Endometrial microvascular endothelial cells (primary cell): ENCODE measurements around the gene HSPB8. TPM values are rescaled to one million over a fixed set of nuclear protein-coding genes. Genes with fewer than 3 reads are reported as not detected.

Experiments used
- in situ Hi-C: cut with HindIII; loops from 2 replicates; pipeline ENCODE4 v1.10.0; 2017; ENCODE audit warnings: low sequenced_read_pairs, low pct_unique_long_range_greater_than_20kb; ENCODE audit errors: inconsistent ontology term
- total RNA-seq: library from RNA; depleted of rRNA; stranded (reverse); fragments of >200 nt; gene quantifications from one replicate; pipeline ENCODE4 v1.2.3, GENCODE V29; 2015; ENCODE audit errors: inconsistent ontology term

HSPB8 gene
- total RNA-seq, 1 donor from 2014 or later, result 14.3 TPM

DNA sequence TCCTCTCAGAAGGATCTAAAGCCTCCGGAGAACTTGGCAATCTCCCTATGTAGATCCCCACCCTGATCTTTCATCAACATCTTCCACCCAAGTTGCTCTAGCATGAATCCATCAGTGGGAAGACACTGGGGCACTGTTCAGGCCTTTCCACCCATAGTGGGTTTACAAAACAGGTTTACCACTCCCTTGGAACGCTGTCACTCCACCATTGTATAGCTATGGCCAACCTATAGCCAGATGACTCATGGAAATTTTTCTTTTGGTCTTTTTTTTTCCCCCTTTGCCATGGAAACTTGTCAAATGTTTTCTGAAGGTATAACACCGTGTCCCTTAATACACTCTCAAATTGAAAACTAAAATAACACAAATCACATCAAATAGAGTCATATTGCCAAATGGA lies 10.8 kb upstream of the HSPB8 start:
- in situ Hi-C loops, result no loop called here

DNA sequence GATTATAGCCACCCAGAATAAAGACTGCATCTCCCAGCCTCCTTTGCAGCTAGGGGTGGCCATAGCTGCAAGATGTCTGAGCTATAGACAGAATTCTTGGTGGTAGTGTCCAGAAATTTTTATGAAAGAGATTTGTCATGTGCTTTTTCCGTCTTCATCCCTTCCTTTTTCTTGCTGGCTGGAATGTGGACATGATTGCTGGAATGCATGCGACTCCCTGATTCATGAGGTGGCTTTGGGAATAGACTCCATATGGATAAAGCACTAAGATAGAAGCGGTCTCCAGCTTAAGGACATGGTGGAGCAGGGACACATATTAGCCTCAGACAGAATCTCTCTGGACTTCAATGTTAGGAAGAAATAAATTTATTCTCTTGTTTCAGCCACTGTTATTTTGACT lies 10.0 kb upstream of the HSPB8 start:
- in situ Hi-C loops, result no loop called here

GRCh38 chr12:119169150-119169549 lies 9.6 kb upstream of the HSPB8 start:
- in situ Hi-C loops, result no loop called here

GRCh38 chr12:119171291-119171690 lies 7.4 kb upstream of the HSPB8 start:
- in situ Hi-C loops, result no loop called here

DNA sequence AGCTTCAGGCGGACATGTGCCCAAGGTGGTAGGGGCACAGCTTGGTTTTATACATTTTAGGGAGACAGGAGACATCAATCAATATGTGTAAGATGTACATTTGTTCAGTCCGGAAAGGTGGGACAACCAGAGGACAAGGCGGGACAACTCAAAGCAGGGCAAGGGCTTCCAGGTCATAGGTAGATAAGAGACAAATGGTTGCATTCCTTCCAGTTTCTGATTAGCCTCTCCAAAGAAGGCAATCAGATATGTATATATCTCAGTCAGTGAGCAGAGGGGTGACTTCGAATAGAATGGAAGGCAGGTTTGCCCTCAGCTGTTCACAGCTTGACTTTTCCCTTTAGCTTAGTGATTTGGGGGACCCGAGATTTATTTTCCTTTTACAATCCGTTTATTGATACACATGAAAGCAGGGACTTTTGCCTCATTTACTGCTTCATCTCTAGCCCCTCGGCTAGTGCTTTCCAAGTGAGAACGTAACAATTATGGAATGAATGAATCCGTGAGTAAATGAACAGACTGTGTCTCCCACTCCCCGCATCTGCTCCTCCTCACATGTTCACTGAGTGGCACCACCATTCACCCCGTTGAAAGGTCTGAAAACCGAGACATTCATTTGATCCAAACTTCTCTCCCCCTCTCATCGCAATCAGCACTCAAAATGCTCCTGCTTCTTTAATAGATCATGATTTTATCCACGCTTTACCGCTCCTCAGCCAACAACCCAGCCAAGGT lies 6.9 kb upstream of the HSPB8 start:
- in situ Hi-C loops, result no loop called here

DNA sequence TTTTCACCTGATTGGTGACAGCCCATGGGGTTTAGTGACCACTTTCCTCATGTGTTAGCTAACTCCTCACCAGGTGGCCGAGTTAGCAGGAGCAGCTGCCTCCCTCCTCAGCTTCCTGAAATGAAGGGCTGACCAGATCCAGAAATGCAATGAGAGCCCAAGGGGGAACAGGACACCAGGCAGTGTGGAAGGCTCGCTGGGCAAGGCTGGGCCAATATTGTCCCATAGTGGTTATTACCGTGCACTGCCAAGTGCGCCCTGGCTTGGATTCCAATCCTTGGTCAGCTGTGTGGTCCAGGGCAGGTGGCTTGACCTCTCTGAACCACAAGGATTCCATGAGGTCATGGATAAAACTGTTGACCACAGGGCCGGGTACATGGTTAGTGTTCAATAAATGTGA lies 3.6 kb upstream of the HSPB8 start:
- in situ Hi-C loops, result no loop called here

DNA sequence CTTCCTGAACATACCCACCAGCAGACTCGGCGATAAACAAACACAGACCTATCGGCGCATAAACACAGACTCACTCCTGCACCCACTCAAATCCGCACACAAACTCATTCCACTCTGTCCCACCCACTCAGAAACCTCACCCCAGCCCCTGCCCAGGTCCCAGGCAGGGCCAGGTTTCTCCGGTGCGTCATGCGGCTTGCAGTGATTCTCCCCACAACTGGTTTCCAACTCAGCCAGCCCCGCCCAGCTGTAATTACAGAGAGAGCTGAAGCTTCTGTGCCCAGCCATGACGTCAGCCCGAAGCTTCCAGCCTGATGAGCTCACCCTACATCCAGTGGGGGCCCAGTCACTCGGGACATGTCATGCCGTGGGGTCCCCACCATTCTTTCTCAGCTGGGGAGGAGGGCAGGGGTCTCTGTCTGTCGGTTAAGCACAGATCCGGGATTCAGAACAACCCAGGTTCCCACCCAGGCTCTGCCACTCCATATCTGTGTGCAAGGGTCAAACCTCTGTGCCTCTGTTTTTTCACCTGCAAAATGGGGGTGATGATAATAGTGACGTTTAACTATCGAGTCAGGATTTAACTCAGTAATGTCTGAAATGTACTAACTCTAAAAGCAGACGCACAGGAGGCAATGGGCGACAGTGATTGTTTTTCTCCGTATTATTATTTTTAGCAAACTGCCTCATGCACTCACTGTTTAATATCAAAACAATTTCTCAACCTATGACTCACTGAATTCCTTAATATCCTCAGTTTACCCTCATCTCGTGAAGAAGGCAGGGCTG lies 2.3 kb upstream of the HSPB8 start:
- in situ Hi-C loops, result no loop called here

DNA sequence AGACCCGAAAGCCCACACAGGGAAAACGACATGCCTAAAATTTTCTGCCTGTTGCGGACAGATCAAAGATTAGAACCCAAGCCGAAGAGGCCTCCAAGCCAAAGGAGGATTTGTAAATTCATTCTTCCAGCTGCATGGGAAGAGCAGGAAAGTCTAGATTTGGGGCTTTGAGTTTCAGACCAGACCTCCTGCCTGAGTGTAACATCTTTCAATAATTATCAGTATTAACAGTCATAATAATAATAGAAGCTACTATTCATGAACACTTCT lies 1.7 kb upstream of the HSPB8 start:
- in situ Hi-C loops, result no loop called here

GRCh38 chr12:119177724-119178380 lies 879 bp upstream of the HSPB8 start:
- in situ Hi-C loops, result no loop called here

- in situ Hi-C loops, result no loop called here
Observed at GRCh38 chr12:119179335-119180021, 747 bp downstream of the HSPB8 start.

GRCh38 chr12:119180380-119181040 lies 1.8 kb downstream of the HSPB8 start:
- in situ Hi-C loops, result no loop called here

DNA sequence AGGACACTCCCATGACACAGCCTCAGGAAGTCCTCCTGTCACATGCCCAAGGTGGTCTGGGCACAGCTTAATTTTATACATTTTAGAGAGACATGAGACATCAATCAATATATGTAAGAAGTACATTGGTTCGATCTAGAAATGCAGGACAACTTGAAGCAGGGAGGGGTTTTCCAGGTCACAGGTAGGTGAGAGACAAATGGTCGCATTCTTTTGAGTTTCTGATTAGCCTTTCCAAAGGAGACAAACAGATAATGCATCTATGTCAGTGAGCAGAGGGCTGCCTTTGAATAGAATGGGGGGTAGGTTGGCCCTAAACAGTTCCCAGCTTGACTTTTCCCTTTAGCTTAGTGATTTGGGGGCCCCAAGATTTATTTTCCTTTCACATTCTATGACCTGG lies 2.5 kb downstream of the HSPB8 start:
- in situ Hi-C loops, result no loop called here

DNA sequence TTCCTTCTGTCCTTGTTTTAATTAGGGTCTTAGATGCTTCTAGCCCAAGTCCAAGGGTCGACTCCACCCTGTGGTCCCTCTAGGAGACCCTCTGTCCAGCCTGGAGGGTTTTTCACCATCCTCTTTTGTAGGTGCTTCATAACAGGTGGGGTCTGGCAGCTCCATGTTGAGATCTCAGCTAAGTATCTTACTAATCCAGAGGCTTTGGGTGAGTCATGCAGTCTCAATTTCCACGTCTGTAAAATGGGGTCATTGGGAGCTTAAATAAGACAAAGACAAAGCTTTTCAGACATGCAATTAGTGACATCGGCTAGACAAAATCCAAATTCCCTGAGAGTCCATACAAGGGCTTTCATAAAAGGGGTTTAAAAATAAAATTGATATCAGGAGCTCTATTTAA lies 3.2 kb downstream of the HSPB8 start:
- in situ Hi-C loops, result no loop called here

DNA sequence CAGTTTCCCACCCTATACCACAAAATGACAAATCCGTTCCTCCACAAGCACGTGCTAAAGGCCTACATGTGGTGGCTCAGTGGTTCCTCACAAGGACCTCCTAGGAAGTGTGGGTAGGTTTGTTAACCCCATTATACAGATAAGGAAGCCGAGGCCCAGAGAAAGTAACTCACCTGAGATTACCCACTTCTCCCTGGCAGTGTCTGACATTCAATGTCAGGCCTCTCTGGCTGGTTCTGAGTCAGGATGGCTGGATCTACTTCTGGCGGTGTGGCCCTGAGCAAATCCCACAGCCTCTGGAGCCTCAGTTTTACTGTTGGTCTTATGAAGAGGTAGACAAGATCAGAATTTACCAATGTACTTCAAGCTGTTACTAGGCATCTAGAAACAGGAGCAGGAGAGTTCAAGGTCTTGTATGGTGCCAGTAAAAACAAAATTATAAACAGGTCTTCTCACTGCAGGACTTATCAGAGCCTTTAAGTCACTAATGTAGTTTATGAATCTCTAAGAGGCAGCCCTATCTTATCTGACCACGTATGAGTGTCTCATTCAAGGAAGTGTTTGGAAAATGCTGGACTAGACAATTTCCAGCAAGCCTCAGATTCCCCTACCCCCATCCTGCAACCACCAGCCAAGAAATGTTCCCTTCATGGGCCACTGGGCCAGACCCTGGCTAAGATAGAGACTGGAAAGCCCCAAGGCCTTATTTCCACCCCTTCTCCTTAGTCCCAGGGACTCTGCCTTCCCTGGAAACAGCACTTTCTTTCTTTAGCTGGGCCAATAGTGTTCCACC lies 4.2 kb downstream of the HSPB8 start:
- in situ Hi-C loops, result no loop called here

DNA sequence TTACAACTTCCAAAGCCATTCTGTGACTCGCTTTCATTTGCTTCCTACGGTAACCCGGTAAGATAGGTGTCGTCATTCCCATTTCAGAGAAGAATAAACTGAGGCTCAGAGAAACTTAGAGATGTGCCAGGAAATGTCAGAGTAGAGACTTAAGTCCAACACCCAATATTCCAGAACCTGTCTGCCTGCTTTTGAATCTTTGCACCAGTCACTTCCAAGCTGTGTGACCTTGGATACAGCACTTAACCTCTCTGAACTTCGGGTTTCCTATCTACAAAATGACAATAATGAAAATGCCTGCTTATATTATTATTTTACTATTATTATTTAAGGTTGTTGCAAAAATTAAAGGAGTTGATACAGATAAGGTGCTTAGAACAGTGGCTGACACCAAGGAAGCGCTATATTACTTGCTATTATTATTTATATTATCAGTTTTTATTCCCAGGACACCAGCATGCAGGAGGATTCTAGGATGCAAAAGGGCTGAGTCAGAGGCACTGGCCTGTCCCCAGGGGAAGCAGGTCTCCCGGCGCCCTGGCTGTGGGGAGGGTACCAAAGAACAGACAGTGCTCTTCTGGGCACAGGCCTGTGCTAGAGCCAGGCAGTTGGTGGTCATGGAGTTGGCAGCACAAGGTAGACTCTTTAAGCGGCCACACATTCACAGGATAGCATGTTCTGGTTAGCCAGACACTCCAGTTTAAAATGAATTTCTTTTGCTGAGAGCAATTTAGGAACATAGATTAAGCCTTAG lies 5.4 kb downstream of the HSPB8 start:
- in situ Hi-C loops, result no loop called here

GRCh38 chr12:119195256-119195655 lies 16.5 kb downstream of the HSPB8 start:
- in situ Hi-C loops, result no loop called here

GRCh38 chr12:119198440-119198839 lies 19.7 kb downstream of the HSPB8 start:
- in situ Hi-C loops, result no loop called here

DNA sequence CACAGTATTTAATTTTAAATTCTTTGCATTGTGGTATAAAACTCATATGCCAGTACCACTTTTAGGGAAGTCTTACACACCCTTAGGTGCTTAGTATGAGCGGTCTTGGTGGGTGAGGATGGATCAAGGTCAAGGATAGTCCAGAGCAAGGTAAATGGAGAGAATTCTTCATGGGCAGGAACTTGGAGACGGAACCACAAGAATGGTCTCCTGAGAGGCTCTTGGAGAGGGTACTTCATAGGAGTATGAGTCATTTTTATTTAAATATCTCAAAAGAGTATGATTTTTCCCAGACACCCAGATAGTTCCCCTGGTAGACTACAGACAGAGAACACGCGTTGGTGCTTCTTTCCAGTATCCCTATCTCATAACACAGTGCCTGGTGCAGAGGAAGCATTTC lies 21.9 kb downstream of the HSPB8 start:
- in situ Hi-C loops, result no loop called here
